Measurements from ENCODE around the gene ERC2.
A peak's percentile ranks its signal among the peaks of the same experiment; 100 is the strongest.
"Not testable (repeated sequence)": the region's sequence is repeated elsewhere in the genome, so short reads cannot be mapped to it uniquely, and the experiment has no call there.

Gene ERC2

GRCh38 chr3:56468184-56469106 lies at the start of gene ERC2:
ERC2 (minus strand) TSS chr3:56468467.
- DNase-seq = no peak

GRCh38 chr3:56502738-56503137 lies 34.5 kb upstream of the ERC2 start:
- DNase-seq = no peak

DNA sequence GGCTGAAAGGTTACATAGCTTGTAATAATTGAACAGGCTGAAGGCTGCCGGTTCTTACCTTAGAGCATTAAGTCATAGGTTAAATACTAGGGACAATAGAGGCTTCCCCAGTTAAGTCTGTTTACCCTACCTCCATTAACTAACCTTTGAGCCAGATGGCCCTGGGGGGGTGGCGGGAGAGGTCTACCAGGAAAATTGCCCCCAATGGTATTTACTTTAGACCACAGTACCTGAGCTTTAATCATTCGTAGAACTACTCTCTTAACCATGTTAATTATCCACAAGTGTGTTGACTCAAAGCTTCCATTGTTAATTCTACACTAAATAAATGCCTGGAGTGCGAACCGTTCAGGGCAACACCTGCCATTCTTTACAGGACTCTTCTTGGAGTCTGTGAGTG lies 28.1 kb upstream of the ERC2 start:
- DNase-seq = not testable (repeated sequence)

GRCh38 chr3:56494679-56495322 lies 26.5 kb upstream of the ERC2 start:
- peak; percentile 74 for DNase-seq

DNA sequence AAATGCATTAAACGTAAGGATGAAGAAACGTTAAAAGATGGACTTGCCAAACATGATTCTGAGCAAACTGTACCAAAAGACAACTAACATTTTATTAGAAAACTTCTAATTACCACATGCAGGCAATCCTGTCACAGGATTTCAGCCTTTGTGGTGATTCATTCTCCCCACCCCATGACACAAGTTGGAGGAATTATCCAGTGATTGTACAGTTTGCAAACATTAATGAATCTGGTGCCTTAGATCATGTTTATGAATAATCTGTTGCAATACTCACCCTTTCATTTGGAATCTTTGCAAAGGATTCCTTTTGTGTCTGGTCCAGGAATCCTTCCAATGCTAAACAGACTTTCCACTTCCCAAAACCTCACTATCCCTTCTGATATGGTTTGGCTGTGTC lies 23.3 kb upstream of the ERC2 start:
- no peak for DNase-seq

DNA sequence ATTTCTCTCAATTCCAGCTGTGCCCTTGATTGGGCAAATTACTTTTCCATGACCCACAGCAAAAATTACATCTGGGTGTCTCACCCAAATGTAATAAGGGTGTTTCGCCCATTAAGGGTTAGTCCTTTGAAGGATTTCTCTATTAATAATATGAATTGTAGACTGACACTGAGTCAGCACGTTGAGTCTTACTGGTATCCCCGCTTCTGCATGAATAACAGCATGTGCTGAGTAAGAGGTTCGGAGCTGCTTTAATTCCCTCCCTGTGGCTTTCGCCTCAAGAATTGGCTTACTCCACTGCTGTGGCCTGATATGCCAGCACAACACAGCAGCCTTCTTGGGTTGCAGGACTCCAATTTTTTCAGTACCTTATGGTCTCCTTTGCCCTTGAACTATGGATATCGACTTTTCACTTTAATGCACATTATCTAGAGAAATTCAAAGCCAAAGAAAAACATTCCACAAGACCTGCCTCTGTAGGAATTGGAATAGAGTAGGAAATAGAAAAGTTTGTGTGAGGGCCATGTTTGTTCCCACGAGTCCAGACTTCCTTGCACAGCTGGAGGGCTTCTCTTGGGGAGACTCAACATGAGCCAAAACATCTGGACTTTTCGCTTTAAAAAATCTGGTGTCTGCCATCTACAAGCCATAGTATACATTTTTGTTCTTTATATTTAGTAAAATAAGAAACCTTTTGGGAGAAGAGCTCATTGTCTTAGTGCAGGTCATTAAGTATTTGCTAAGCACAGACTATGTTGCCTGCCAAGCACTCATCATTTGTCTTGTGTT lies 20.7 kb upstream of the ERC2 start:
- DNase-seq = no peak

DNA sequence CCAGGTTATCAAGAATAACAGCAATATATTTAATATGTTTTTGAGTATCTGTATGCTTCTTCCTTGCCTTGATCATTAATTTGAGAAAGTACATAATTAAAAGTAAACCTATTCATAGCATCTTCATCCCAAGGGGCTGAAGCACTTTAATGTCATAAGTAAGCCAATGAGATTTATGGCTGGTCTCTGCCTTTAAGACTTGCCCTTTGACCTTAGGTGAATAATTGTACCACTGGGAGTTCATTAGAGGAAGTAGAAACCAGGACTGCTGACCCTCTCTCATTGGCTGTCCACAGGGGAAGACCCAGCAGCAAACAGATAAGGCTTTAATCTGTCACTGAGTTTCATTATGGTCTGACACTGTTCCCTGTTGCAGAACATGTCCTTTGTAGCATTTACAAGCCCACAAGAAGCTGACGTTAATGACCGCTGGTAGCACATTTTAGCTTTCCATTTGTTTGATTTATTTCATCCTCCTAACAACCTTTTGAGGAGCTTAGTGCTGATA lies 16.3 kb upstream of the ERC2 start:
- no peak for DNase-seq

- DNase-seq = no peak
Observed at GRCh38 chr3:56484122-56484521, 15.9 kb upstream of the ERC2 start.

GRCh38 chr3:56477646-56478045 lies 9.4 kb upstream of the ERC2 start:
- DNase-seq = no peak

DNA sequence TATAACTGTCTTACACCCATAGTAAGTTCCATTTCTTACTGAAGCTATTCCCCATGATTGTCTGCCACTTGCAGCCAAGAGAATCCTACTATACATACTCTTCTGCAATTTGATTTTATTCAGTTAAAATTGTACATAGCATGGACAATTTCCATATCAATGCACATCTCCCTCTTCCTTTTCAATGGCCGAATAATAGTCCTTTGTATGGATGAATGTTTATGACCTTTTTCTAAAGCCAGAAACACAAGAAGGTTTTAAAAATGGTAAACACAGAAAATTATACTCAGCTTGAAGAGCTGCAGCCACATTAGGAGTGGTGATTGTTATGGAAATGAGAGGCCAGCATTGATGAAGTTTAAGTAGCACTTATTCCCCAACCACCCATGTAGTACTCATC lies 8.5 kb upstream of the ERC2 start:
- no peak for DNase-seq

DNA sequence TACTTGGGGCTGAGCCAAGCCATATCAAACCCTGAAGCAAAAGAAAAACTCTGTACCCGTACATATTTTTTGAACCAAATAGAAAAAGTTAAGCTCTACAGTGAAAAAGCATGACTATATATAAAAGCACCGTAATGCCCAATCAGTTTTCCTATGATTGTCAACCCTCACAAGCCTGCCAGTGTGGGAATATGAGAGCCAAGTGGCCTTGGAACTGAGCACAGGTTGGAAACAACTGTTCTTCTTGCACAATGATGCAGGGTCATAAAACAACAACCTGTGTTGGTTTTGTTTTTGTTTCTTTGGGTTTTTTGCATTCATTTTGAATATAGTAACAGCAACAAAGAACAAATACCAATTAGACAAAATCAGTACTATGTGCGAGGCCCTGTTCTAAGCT lies 3.5 kb upstream of the ERC2 start:
- no peak for DNase-seq

DNA sequence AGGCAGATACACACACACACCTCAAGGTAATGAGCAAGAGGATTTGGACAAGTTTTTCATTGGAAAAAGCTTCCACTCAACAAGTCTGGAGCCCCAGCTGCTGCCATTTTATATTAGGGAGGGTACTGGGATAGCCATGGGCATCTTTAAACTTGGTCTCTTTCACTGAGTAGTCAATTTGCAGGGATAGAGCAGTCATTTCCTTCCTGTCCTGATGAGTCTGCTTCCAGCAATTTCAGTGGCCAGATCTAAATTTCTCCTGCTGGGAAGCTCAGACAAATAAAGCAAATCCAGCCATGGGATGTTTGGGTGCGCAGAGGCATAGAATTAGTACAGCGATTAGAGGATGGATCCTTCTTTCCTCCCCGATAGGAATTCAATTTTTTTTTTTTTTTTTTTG lies 874 bp upstream of the ERC2 start:
- no peak for DNase-seq

DNA sequence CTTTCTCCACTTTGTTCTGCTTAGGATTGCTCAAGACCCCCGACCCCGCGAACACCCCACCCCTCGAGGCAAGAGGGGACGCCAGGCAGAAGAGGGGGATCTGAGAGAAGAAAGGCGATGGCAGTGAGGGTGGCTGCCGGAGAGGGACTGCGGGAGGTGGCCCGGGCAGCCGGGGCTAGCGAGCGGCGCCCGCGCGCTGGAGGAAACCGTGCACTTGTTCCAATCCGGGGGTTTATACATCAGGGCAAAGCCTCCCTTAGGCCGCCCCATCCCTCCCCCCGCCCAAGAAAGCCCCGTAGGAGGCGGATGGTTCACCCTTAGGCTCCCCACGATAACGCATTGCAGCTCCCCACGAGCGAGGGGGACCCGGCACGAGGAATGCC lies 475 bp downstream of the ERC2 start:
- no peak for DNase-seq

- DNase-seq = peak; percentile 63
Observed at GRCh38 chr3:56467108-56467507, 1.2 kb downstream of the ERC2 start.

DNA sequence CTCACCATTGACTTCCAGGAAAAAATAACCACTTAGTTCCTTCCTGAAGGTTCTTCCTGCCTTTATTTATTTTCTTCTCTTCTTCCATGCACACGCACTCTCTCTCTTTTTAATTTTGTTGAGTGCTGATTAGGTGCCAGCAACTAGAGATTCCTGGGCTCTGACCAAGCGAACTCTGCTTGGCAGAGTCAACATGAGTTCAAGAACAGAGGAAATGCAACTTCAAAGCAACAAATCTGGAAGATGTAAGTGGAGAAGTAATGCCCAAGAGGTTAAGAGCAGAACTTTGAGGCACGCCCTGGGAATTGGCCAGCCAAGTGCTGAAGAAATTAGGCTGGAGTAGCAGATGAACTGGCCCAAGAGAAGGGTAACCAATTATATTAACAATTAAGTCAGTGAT lies 8.5 kb downstream of the ERC2 start:
- DNase-seq = no peak

DNA sequence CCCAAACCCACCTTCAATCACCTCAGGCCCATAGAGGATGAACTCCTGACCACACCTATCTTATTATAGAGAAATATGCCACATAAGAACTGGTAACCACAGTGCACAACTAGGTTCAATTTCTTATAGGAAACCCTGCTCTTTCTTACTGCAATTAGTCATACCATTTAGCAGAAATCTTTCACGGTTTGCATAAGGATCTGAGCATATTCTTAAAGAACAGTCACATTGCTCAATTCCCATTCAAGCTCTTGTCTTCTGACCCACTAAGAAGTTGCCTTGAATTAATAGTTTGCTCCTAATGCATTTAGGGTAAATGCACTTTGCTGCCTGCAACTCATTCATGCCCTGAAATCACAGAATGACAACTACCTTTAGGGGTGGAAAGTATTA lies 9.2 kb downstream of the ERC2 start:
- no peak for DNase-seq

GRCh38 chr3:56458496-56459103 lies 9.7 kb downstream of the ERC2 start:
- DNase-seq = no peak

- no peak for DNase-seq
Observed at GRCh38 chr3:56456117-56456516, 12.2 kb downstream of the ERC2 start.

- DNase-seq = no peak
Observed at GRCh38 chr3:56453011-56453410, 15.3 kb downstream of the ERC2 start.

DNA sequence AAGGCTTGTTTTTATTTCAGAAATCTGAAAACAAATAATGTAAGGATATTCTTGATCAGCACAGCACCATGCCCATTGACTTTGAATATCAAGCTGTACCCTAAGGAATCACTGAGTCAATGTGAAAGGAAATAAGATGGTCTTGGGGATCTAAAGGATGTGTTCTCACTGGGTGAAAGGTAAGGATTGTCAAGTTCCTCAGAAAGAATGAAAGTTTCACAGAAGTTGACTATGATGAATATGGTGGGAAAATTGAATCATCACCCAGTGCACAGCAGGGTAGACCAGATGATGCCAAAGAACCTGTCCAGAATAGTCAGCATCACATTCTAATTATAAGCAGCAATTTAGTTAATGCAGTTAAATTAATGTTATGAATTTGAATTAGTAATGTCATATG lies 16.2 kb downstream of the ERC2 start:
- DNase-seq = no peak

DNA sequence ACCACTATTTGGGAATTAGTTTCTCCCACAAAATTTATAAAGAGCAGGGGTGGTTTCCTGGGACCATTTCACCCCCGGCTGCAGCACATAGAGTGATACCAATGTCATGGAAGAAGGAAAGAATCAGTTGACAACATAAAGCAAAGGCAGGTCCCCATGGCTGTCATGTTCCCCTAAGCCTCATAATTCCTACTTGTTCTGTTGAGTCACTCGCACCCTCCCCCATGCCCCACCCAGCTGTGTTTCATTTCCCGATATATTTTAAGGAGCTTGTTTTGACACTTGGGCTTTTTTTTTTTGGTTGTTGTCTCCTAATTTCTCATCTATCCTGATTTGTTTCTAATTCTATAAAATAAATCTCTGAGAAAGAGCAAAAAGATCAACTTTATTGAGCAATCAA lies 24.9 kb downstream of the ERC2 start:
- DNase-seq = no peak

GRCh38 chr3:56428667-56429066 lies 39.6 kb downstream of the ERC2 start:
- DNase-seq = no peak

GRCh38 chr3:56424885-56425284 lies 43.4 kb downstream of the ERC2 start:
- DNase-seq = no peak
